GM23338 (cell line): ENCODE measurements around the gene FER. TPM values are rescaled to one million over a fixed set of nuclear protein-coding genes. Genes with fewer than 3 reads are reported as not detected.

Experiments used
- ATAC-seq: fragments of 200-7000 bp; cut with Tn5 transposase; 3 replicates; pipeline ENCODE4 v1.9.1; 2020
- DNase-seq: peaks from one replicate; pipeline ENCODE4 v3.0.0-alpha.2; 2015; ENCODE audit warnings: low spot score
- H2AFZ ChIP-seq: fragments of 200-600 bp; sonication (generic); 2 replicates; pipeline ENCODE4 v1.8.0; 2016; ENCODE audit warnings: antibody characterized with exemption, mild to moderate bottlenecking, moderate library complexity
- H3F3A ChIP-seq: fragments of 200-600 bp; sonication (generic); replicated peaks from 2 replicates; pipeline ENCODE4 v1.8.0; 2017; ENCODE audit warnings: antibody characterized with exemption, mixed run types, low read depth
- H3K27ac ChIP-seq: fragments of 200-600 bp; sonication (generic); 2 replicates; pipeline ENCODE4 v1.6.1; 2016; ENCODE audit warnings: low read depth
- H3K27me3 ChIP-seq: fragments of 200-600 bp; sonication (generic); 2 replicates; pipeline ENCODE4 v1.8.0; 2016; ENCODE audit warnings: mild to moderate bottlenecking, mixed run types, moderate library complexity; ENCODE audit not compliant: insufficient read depth
- H3K36me3 ChIP-seq: fragments of 200-600 bp; sonication (generic); 2 replicates; pipeline ENCODE4 v1.8.0; 2016; ENCODE audit warnings: mild to moderate bottlenecking; ENCODE audit not compliant: insufficient read depth
- H3K4me1 ChIP-seq: fragments of 200-600 bp; sonication (generic); 2 replicates; pipeline ENCODE4 v1.8.0; 2016; ENCODE audit warnings: mild to moderate bottlenecking, moderate library complexity; ENCODE audit not compliant: insufficient read depth
- H3K4me2 ChIP-seq: fragments of 200-600 bp; sonication (generic); 2 replicates; pipeline ENCODE4 v1.7.1; 2017; ENCODE audit warnings: mixed run types
- H3K4me3 ChIP-seq: fragments of 200-600 bp; sonication (generic); 2 replicates; pipeline ENCODE4 v1.6.1; 2016; ENCODE audit warnings: mixed run types
- H3K79me2 ChIP-seq: fragments of 200-600 bp; sonication (generic); replicated peaks from 2 replicates; pipeline ENCODE4 v1.8.0; 2017; ENCODE audit warnings: mild to moderate bottlenecking; ENCODE audit not compliant: insufficient read depth
- H3K9me2 ChIP-seq: fragments of 200-600 bp; sonication (generic); 2 replicates; pipeline ENCODE4 v1.8.0; 2017; ENCODE audit not compliant: insufficient read depth
- H4K20me1 ChIP-seq: fragments of 200-600 bp; sonication (generic); replicated peaks from 2 replicates; pipeline ENCODE4 v1.8.0; 2017; ENCODE audit warnings: mild to moderate bottlenecking; ENCODE audit not compliant: insufficient read depth
- H3K27ac Mint-ChIP-seq: 2 replicates; pipeline ENCODE4 v1.8.0; 2020; ENCODE audit warnings: inconsistent platforms, mild to moderate bottlenecking, moderate library complexity, mixed read lengths
- H3K27me3 Mint-ChIP-seq: 3 replicates; pipeline ENCODE4 v1.8.0; 2022; ENCODE audit warnings: low read depth, mild to moderate bottlenecking, moderate library complexity, mixed read lengths, inconsistent platforms; ENCODE audit not compliant: insufficient read depth, poor library complexity
- H3K36me3 Mint-ChIP-seq: 3 replicates; pipeline ENCODE4 v1.8.0; 2021; ENCODE audit warnings: low read depth, mild to moderate bottlenecking, inconsistent platforms, moderate library complexity, mixed read lengths
- H3K4me1 Mint-ChIP-seq: 3 replicates; pipeline ENCODE4 v1.8.0; 2020; ENCODE audit warnings: mild to moderate bottlenecking, inconsistent platforms, mixed read lengths
- H3K4me3 Mint-ChIP-seq: 3 replicates; pipeline ENCODE4 v1.8.0; 2021; ENCODE audit warnings: moderate library complexity, mild to moderate bottlenecking, inconsistent platforms, mixed read lengths
- H3K9me3 Mint-ChIP-seq: 3 replicates; pipeline ENCODE4 v1.8.0; 2020; ENCODE audit warnings: moderate library complexity, mild to moderate bottlenecking, inconsistent platforms, mixed read lengths
- CREB1 ChIP-seq: fragments of 250-450 bp; sonication (Bioruptor Pico); IDR thresholded peaks from 2 replicates; pipeline ENCODE4 v1.5.0; 2020; ENCODE audit warnings: low read depth, mild to moderate bottlenecking, moderate library complexity
- CTCF ChIP-seq, 2 experiments: fragments of 200-600 bp in 1 of 2; sonication (generic) in 1 of 2; conservative IDR thresholded peaks; 2 replicates each; pipeline versions ENCODE4 v1.5.1 to v1.6.1; 2016 to 2017; ENCODE audit warnings: antibody characterized with exemption in 2 of 2, low read depth in 2 of 2, mild to moderate bottlenecking in 2 of 2, moderate library complexity in 1 of 2
- EZH2 ChIP-seq: fragments of 200-600 bp; sonication (generic); IDR thresholded peaks from one replicate; pipeline ENCODE4 v1.8.0; 2017; ENCODE audit warnings: antibody characterized with exemption, mild to moderate bottlenecking, low read depth; ENCODE audit not compliant: unreplicated experiment
- EZH2phosphoT487 ChIP-seq: fragments of 200-600 bp; sonication (generic); IDR thresholded peaks from one replicate; pipeline ENCODE4 v1.8.1; 2018; ENCODE audit warnings: antibody characterized with exemption; ENCODE audit not compliant: unreplicated experiment
- JUNB ChIP-seq: IDR thresholded peaks from one replicate; pipeline ENCODE4 v1.6.1; 2016; ENCODE audit warnings: antibody characterized with exemption; ENCODE audit not compliant: unreplicated experiment
- NANOG ChIP-seq: IDR thresholded peaks from 2 replicates; pipeline ENCODE4 v1.6.1; 2016; ENCODE audit warnings: antibody characterized with exemption, borderline replicate concordance
- POLR2AphosphoS5 ChIP-seq: IDR thresholded peaks from 2 replicates; pipeline ENCODE4 v1.6.1; 2016; ENCODE audit warnings: antibody characterized with exemption, low read depth
- STAT1 ChIP-seq: IDR thresholded peaks from one replicate; pipeline ENCODE4 v1.6.1; 2016; ENCODE audit warnings: antibody characterized with exemption; ENCODE audit not compliant: unreplicated experiment
- ZNF114 ChIP-seq: fragments of 250-450 bp; sonication (Bioruptor Pico); IDR thresholded peaks from 2 replicates; pipeline ENCODE4 v1.5.0; 2020; ENCODE audit warnings: mild to moderate bottlenecking, moderate library complexity
- ZNF331 ChIP-seq: fragments of 250-450 bp; sonication (Bioruptor Pico); IDR thresholded peaks from 2 replicates; pipeline ENCODE4 v1.5.0; 2020; ENCODE audit warnings: low read depth, mild to moderate bottlenecking, moderate library complexity
- polyA plus RNA-seq: library from polyadenylated mRNA; unstranded; fragments of >200 nt; fragmentation: Nextera tagmentation; extraction: Ambion mirVana; gene quantifications from 2 replicates; pipeline ENCODE4 v1.2.1, GENCODE V29; 2016
- total RNA-seq: library from RNA; depleted of rRNA; stranded (reverse); fragments of >200 nt; shearing (Covaris generic); gene quantifications from 2 replicates; pipeline ENCODE4 v1.2.3, GENCODE V29; 2014
- TF ChIP-seq, protein P1 (sequence below): IDR thresholded peaks from one replicate; pipeline ENCODE4 v1.6.1; 2018; ENCODE audit warnings: antibody characterized with exemption; ENCODE audit not compliant: unreplicated experiment
- TF ChIP-seq, protein P2 (sequence below): IDR thresholded peaks from 2 replicates; pipeline ENCODE4 v1.6.1; 2016; ENCODE audit warnings: antibody characterized with exemption

FER gene
- total and polyA plus RNA-seq, 2 experiments from 2014 or later, result 17.4 to 34.8 TPM

GRCh38 chr5:109035436-109035835 lies 287.7 kb downstream of the FER start:
- H3K27ac Mint-ChIP-seq, result no peak overlapping the region
- no peak for DNase-seq
- no peaks in the 10 kb centered on the region for H4K20me1 ChIP-seq
- H3K4me3 Mint-ChIP-seq, result no peak overlapping the region
- H3K27ac ChIP-seq, result no peak overlapping the region
- no peak for TF ChIP-seq STAT1
- no peaks in the 10 kb centered on the region for H3K27me3 ChIP-seq
- H3K36me3 ChIP-seq, result no peaks in the 10 kb centered on the region
- no peak overlapping the region for H3K4me2 ChIP-seq
- H3K9me3 Mint-ChIP-seq, result no peaks in the 10 kb centered on the region
- no peaks in the 10 kb centered on the region for H3K4me1 Mint-ChIP-seq
- H3F3A ChIP-seq, result no peaks in the 10 kb centered on the region
- H3K4me3 ChIP-seq, result no peak overlapping the region
- no peaks in the 10 kb centered on the region for H3K9me2 ChIP-seq
- H2AFZ ChIP-seq, result no peak overlapping the region
- H3K27me3 Mint-ChIP-seq, result peaks cover 2% of the 10 kb centered on the region
- no peaks in the 10 kb centered on the region for H3K36me3 Mint-ChIP-seq
- no peak for ATAC-seq
- H3K79me2 ChIP-seq, result no peaks in the 10 kb centered on the region
- no peaks in the 10 kb centered on the region for H3K4me1 ChIP-seq

DNA sequence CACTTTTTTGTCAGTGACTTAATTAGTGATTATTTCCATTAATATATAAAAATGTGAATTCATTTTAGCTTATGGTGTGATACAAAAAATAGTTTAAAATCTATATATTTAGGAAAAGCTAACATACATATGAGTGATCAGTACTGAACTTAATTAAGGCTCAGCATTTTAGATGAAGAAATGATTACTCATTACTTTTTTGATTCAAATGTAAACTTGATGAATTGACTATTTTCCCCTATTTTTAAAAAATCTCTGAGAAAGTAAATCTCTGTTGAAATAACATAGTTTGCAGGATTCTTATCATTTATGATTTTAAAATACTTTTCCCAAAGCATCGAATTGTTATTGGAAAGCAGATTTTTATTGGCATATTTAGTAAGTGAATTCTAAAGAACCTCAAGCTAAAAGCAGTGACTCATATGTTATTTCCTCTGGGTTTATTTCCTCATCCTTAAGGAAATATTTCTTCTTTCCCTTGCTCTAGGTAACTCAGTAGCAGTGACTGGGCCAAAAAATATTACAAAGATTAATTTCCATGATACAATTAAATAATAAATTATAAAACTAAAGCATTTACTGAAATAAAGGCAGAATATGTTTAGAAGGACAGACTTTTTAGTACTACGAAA lies 290.6 kb downstream of the FER start:
- Mint-ChIP-seq H3K4me1 (no peaks in the 10 kb centered on the region), H3K9me3 (no peaks in the 10 kb centered on the region), H3K27ac (no peak overlapping the region), H3K27me3 (peaks cover 2% of the 10 kb centered on the region), H3K36me3 (no peaks in the 10 kb centered on the region), H3K4me3 (no peak overlapping the region)
- no peak overlapping the region for H3K27ac ChIP-seq
- H3K27me3 ChIP-seq, result no peaks in the 10 kb centered on the region
- H2AFZ ChIP-seq, result no peak overlapping the region
- ATAC-seq (no peak), DNase-seq (no peak)
- no peaks in the 10 kb centered on the region for H3K9me2 ChIP-seq
- H3K79me2 ChIP-seq, result no peaks in the 10 kb centered on the region
- H3K4me3 ChIP-seq, result no peak overlapping the region
- no peaks in the 10 kb centered on the region for H4K20me1 ChIP-seq
- H3F3A ChIP-seq, result no peaks in the 10 kb centered on the region
- no peaks in the 10 kb centered on the region for H3K36me3 ChIP-seq
- H3K4me2 ChIP-seq, result no peak overlapping the region
- no peaks in the 10 kb centered on the region for H3K4me1 ChIP-seq
- TF ChIP-seq, protein P1, sequence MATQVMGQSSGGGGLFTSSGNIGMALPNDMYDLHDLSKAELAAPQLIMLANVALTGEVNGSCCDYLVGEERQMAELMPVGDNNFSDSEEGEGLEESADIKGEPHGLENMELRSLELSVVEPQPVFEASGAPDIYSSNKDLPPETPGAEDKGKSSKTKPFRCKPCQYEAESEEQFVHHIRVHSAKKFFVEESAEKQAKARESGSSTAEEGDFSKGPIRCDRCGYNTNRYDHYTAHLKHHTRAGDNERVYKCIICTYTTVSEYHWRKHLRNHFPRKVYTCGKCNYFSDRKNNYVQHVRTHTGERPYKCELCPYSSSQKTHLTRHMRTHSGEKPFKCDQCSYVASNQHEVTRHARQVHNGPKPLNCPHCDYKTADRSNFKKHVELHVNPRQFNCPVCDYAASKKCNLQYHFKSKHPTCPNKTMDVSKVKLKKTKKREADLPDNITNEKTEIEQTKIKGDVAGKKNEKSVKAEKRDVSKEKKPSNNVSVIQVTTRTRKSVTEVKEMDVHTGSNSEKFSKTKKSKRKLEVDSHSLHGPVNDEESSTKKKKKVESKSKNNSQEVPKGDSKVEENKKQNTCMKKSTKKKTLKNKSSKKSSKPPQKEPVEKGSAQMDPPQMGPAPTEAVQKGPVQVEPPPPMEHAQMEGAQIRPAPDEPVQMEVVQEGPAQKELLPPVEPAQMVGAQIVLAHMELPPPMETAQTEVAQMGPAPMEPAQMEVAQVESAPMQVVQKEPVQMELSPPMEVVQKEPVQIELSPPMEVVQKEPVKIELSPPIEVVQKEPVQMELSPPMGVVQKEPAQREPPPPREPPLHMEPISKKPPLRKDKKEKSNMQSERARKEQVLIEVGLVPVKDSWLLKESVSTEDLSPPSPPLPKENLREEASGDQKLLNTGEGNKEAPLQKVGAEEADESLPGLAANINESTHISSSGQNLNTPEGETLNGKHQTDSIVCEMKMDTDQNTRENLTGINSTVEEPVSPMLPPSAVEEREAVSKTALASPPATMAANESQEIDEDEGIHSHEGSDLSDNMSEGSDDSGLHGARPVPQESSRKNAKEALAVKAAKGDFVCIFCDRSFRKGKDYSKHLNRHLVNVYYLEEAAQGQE, result no peak
- TF ChIP-seq EZH2 (no peak), POLR2AphosphoS5 (no peak), CREB1 (CRISPR knock-in tag) (no peak), EZH2phosphoT487 (no peak), STAT1 (no peak), ZNF331 (CRISPR knock-in tag) (no peak), ZNF114 (CRISPR knock-in tag) (no peak), CTCF (conservative IDR thresholded peaks at IDR 0.05; ENCODE audit: low read depth in 2 of 2) (no peak), JUNB (no peak), NANOG (no peak)
- TF ChIP-seq, protein P2, sequence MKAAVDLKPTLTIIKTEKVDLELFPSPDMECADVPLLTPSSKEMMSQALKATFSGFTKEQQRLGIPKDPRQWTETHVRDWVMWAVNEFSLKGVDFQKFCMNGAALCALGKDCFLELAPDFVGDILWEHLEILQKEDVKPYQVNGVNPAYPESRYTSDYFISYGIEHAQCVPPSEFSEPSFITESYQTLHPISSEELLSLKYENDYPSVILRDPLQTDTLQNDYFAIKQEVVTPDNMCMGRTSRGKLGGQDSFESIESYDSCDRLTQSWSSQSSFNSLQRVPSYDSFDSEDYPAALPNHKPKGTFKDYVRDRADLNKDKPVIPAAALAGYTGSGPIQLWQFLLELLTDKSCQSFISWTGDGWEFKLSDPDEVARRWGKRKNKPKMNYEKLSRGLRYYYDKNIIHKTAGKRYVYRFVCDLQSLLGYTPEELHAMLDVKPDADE, result no peak
